CD14-positive monocyte (primary cell): ENCODE results near the gene IMMP2L. TPM values are rescaled to one million over a fixed set of nuclear protein-coding genes. Genes with fewer than 3 reads are reported as not detected.
A peak's percentile ranks its signal among the peaks of the same experiment; 100 is the strongest.

Source experiments
- DNase-seq, 3 donors: peaks; one replicate each; pipeline ENCODE4 v3.0.0-alpha.2; 2011 to 2022
- H2AFZ ChIP-seq: 2 replicates; pipeline ENCODE4 v1.6.0; 2012; ENCODE audit warnings: mild to moderate bottlenecking, low read depth, low read length, inconsistent platforms; ENCODE audit not compliant: insufficient read depth, poor library complexity, severe bottlenecking
- H3K27ac ChIP-seq, 2 donors: 1 replicate in 1 of 2; 2 replicates in 1 of 2; pipeline ENCODE4 v1.5.1; 2012 to 2013; ENCODE audit warnings: low read length in 2 of 2, control low read depth in 1 of 2, inconsistent platforms in 1 of 2, low read depth in 1 of 2, mild to moderate bottlenecking in 1 of 2
- H3K27me3 ChIP-seq, 2 donors: one replicate each; pipeline versions ENCODE4 v1.6.0 to v1.6.1; 2011 to 2013; ENCODE audit warnings: low read length in 2 of 2; ENCODE audit not compliant: control insufficient read depth in 2 of 2, insufficient read depth in 2 of 2
- H3K36me3 ChIP-seq, 2 donors: replicated peaks in 1 of 2; 1 replicate in 1 of 2; 2 replicates in 1 of 2; pipeline versions ENCODE4 v1.5.1 to v1.6.1; 2012 to 2013; ENCODE audit warnings: low read length in 2 of 2, control low read depth in 1 of 2, inconsistent platforms in 1 of 2, mild to moderate bottlenecking in 1 of 2; ENCODE audit not compliant: insufficient read depth in 2 of 2, control insufficient read depth in 1 of 2
- H3K4me1 ChIP-seq, 2 donors: 1 replicate in 1 of 2; 2 replicates in 1 of 2; pipeline versions ENCODE4 v1.5.1 to v1.6.1; 2012 to 2013; ENCODE audit warnings: low read length in 2 of 2, control low read depth in 1 of 2, inconsistent platforms in 1 of 2, mild to moderate bottlenecking in 1 of 2, moderate library complexity in 1 of 2; ENCODE audit not compliant: insufficient read depth in 2 of 2, control insufficient read depth in 1 of 2
- H3K4me2 ChIP-seq: replicated peaks from 2 replicates; pipeline ENCODE3; 2012; ENCODE audit warnings: low read length, moderate library complexity, mild to moderate bottlenecking; ENCODE audit not compliant: poor library complexity, severe bottlenecking; ENCODE audit errors: extremely low read depth
- H3K4me3 ChIP-seq, 3 experiments: fragments of 200-600 bp in 1 of 3; sonication (generic) in 1 of 3; replicated peaks in 1 of 3; 1 replicate in 2 of 3; 2 replicates in 1 of 3; pipeline ENCODE4 v1.5.1; 2011 to 2013; ENCODE audit warnings: low read length in 3 of 3, mild to moderate bottlenecking in 3 of 3, control low read depth in 2 of 3, low read depth in 2 of 3, inconsistent platforms in 1 of 3, moderate library complexity in 1 of 3
- H3K79me2 ChIP-seq: 2 replicates; pipeline ENCODE4 v1.6.0; 2012; ENCODE audit warnings: mild to moderate bottlenecking, control low read depth, inconsistent platforms, low read length, moderate library complexity; ENCODE audit not compliant: insufficient read depth
- H3K9ac ChIP-seq: 2 replicates; pipeline ENCODE4 v1.6.0; 2017; ENCODE audit warnings: low read length, mild to moderate bottlenecking; ENCODE audit not compliant: insufficient read depth, poor library complexity, severe bottlenecking
- H3K9me3 ChIP-seq, 2 donors: replicated peaks in 1 of 2; 1 replicate in 1 of 2; 2 replicates in 1 of 2; pipeline versions ENCODE4 v1.5.1 to v1.6.1; 2012 to 2013; ENCODE audit warnings: low read length in 2 of 2, control low read depth in 1 of 2; ENCODE audit not compliant: control insufficient read depth in 1 of 2, insufficient read depth in 1 of 2
- H4K20me1 ChIP-seq: 2 replicates; pipeline ENCODE4 v1.6.0; 2012; ENCODE audit warnings: mild to moderate bottlenecking, low read length, control low read depth, moderate library complexity; ENCODE audit not compliant: insufficient read depth
- H3K27ac Mint-ChIP-seq, 7 donors: one replicate each; pipeline ENCODE4 v1.8.0; 2020; ENCODE audit warnings: mild to moderate bottlenecking in 7 of 7, mixed read lengths in 7 of 7, moderate library complexity in 6 of 7, inconsistent platforms in 2 of 7
- H3K27me3 Mint-ChIP-seq, 3 donors: one replicate each; pipeline ENCODE4 v1.8.0; 2021 to 2022; ENCODE audit warnings: low read depth in 3 of 3, mild to moderate bottlenecking in 3 of 3, mixed read lengths in 3 of 3, moderate library complexity in 3 of 3, inconsistent platforms in 1 of 3
- H3K36me3 Mint-ChIP-seq, 2 donors: one replicate each; pipeline ENCODE4 v1.8.0; 2020; ENCODE audit warnings: mixed read lengths in 2 of 2, inconsistent platforms in 1 of 2, mild to moderate bottlenecking in 1 of 2
- H3K4me1 Mint-ChIP-seq: one replicate; pipeline ENCODE4 v1.8.0; 2020; ENCODE audit warnings: mild to moderate bottlenecking, mixed read lengths
- H3K4me3 Mint-ChIP-seq, 2 donors: one replicate each; pipeline ENCODE4 v1.8.0; 2020; ENCODE audit warnings: mild to moderate bottlenecking in 2 of 2, mixed read lengths in 2 of 2, moderate library complexity in 1 of 2
- H3K9me3 Mint-ChIP-seq, 7 donors: one replicate each; pipeline ENCODE4 v1.8.0; 2020 to 2022; ENCODE audit warnings: mixed read lengths in 7 of 7, mild to moderate bottlenecking in 6 of 7, moderate library complexity in 6 of 7, inconsistent platforms in 2 of 7
- WGBS: methylation state at CpG from one replicate; pipeline ENCODE4 v1.1.5; 2013; ENCODE audit warnings: missing lambda C conversion rate; ENCODE audit not compliant: insufficient coverage; 5-methylcytosine and 5-hydroxymethylcytosine counted together
- intact Hi-C, 2 donors: fragments of 100-400 bp; cut with micrococcal nuclease; formaldehyde crosslinking; loops; one replicate each; pipeline versions ENCODE4 v1.15.0 to v1.15.1; 2023
- polyA plus RNA-seq, 3 donors: library from polyadenylated mRNA; depleted of rRNA in 1 of 3; unstranded in 2 of 3; stranded (reverse) in 1 of 3; fragments of 300-500 nt in 2 of 3; fragments of >200 nt in 1 of 3; fragmentation: Illumina TruSeq in 2 of 3; gene quantifications; 1 replicate in 2 of 3; 2 replicates in 1 of 3; pipeline ENCODE4 v1.2.3, GENCODE V29; 2012 to 2021
- TF ChIP-seq, protein P1 (sequence below): fragments of 200-600 bp; IDR thresholded peaks from one replicate; pipeline ENCODE4 v1.8.0; 2022; ENCODE audit warnings: antibody characterized with exemption, mild to moderate bottlenecking

Gene IMMP2L
- polyA plus RNA-seq, 3 donors = 1.9 to 6.4 (median 6.2) TPM

- no peak overlapping the region for H3K4me2 ChIP-seq
- Mint-ChIP-seq H3K4me3 (peak overlapping the region in 1 of 2 donors; percentile 69), H3K9me3 (peaks cover 0 to 2% (median 0%) of the 10 kb centered on the region in 7 donors), H3K4me1 (peaks cover 7% of the 10 kb centered on the region), H3K36me3 (no peaks in the 10 kb centered on the region), H3K27ac (no peak overlapping the region), H3K27me3 (peaks cover 0 to 2% (median 0%) of the 10 kb centered on the region in 3 donors)
- no peaks in the 10 kb centered on the region for H3K36me3 ChIP-seq
- no peak overlapping the region for H3K27ac ChIP-seq
- no peaks in the 10 kb centered on the region for H3K9me3 ChIP-seq
- H2AFZ ChIP-seq = no peak overlapping the region
- no peak overlapping the region for H3K9ac ChIP-seq
- DNase-seq = peak in 2 of 3 donors; percentile 2 to 17
- WGBS = 75% methylated on average over 2 of the region's 3 CpGs
- H3K4me1 ChIP-seq = peaks cover 0 to 7% of the 10 kb centered on the region in 2 donors
- H3K27me3 ChIP-seq = no peaks in the 10 kb centered on the region
- TF ChIP-seq, protein P1, sequence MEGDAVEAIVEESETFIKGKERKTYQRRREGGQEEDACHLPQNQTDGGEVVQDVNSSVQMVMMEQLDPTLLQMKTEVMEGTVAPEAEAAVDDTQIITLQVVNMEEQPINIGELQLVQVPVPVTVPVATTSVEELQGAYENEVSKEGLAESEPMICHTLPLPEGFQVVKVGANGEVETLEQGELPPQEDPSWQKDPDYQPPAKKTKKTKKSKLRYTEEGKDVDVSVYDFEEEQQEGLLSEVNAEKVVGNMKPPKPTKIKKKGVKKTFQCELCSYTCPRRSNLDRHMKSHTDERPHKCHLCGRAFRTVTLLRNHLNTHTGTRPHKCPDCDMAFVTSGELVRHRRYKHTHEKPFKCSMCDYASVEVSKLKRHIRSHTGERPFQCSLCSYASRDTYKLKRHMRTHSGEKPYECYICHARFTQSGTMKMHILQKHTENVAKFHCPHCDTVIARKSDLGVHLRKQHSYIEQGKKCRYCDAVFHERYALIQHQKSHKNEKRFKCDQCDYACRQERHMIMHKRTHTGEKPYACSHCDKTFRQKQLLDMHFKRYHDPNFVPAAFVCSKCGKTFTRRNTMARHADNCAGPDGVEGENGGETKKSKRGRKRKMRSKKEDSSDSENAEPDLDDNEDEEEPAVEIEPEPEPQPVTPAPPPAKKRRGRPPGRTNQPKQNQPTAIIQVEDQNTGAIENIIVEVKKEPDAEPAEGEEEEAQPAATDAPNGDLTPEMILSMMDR = no peak
- no peaks in the 10 kb centered on the region for H3K79me2 ChIP-seq
- no peaks in the 10 kb centered on the region for H4K20me1 ChIP-seq
- intact Hi-C loops = no loop called here
- H3K4me3 ChIP-seq = no peak overlapping the region
These were observed 329.8 kb downstream of the IMMP2L start for GRCh38 chr7:111232249-111233084.

- Mint-ChIP-seq H3K27ac (no peak overlapping the region), H3K9me3 (no peaks in the 10 kb centered on the region), H3K36me3 (no peaks in the 10 kb centered on the region), H3K4me1 (peaks cover 7% of the 10 kb centered on the region), H3K4me3 (no peak overlapping the region), H3K27me3 (peaks cover 0 to 3% (median 0%) of the 10 kb centered on the region in 3 donors)
- peaks cover 0 to 7% of the 10 kb centered on the region in 2 donors for H3K4me1 ChIP-seq
- H4K20me1 ChIP-seq = no peaks in the 10 kb centered on the region
- no peak overlapping the region for H3K4me2 ChIP-seq
- no peaks in the 10 kb centered on the region for H3K79me2 ChIP-seq
- H3K36me3 ChIP-seq = no peaks in the 10 kb centered on the region
- no peaks in the 10 kb centered on the region for H3K9me3 ChIP-seq
- no peak overlapping the region for H3K9ac ChIP-seq
- no peaks in the 10 kb centered on the region for H3K27me3 ChIP-seq
- WGBS = no CpG with 5 or more reads among the region's 2 CpGs
- H3K4me3 ChIP-seq = no peak overlapping the region
- DNase-seq = no peak
- intact Hi-C loops = no loop called here
- TF ChIP-seq, protein P1 = no peak
- no peak overlapping the region for H3K27ac ChIP-seq
- no peak overlapping the region for H2AFZ ChIP-seq
These were observed 332.4 kb downstream of the IMMP2L start for GRCh38 chr7:111229916-111230315.
